SH-SY5Y (cell line): ENCODE measurements around the gene CNTNAP5.

Experiments used
- GATA2 ChIP-seq: IDR thresholded peaks from 2 replicates; pipeline ENCODE4 v1.6.1; 2011; ENCODE audit warnings: mild to moderate bottlenecking, low read depth, low read length
- GATA3 ChIP-seq: IDR thresholded peaks from 2 replicates; pipeline ENCODE4 v1.6.1; 2011; ENCODE audit warnings: low read depth, mild to moderate bottlenecking, low read length, moderate library complexity

DNA sequence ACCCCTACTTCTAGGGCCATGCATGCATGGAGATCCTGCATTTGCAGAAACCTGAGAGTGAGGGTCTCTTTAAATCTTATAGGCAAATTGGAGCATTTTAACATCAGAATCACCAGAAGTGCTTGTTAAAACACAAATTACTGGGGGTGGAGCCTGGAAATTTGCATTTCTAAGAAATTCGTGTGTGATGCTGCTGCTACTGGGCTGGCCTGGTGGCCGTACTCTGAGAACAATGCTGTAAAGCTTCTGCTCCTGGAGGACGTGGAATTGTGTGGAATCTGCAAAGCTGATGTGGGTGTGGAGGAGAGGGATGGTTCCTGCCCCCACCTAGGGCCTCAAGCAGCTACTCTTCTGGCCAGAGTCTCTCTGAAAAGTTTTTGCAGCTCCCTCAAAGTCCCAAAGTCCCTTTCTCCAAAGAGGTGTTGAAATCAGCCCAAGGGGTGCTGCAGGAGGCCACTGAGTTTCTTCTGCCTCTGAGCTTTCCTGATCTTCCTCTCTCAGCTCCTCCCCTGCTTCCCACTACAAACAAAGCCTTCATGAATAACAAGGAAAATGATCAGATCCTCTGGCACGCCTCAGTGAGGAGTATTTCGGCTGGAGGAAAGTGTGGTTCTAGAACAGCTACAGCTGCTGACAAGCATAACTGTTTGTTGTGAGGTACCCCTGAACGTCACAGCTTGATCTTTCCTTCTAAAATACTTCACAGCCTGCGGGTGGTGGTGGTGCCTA, 508.3 kb downstream of the CNTNAP5 start:
- TF ChIP-seq GATA2, result no peak
- TF ChIP-seq GATA3, result no peak
